ENCODE data around the gene TENT5C.

- TF ChIP-seq CTCF (IDR thresholded peaks at IDR 0.05) (no peak), EP300 (IDR thresholded peaks at IDR 0.05) (no peak)
These were observed 40.7 kb upstream of the TENT5C start for GRCh38 chr1:117565076-117565556.

Measured in suprapubic skin (tissue), 3 donors.